ENCODE data around the gene RIF1.

RIF1 gene

GRCh38 chr2:151518802-151519201 is 109.1 kb downstream of the RIF1 start:
- no peak for DNase-seq (ENCODE audit: low read depth in 2 of 2)

GRCh38 chr2:151520976-151521375 is 111.3 kb downstream of the RIF1 start:
- DNase-seq (ENCODE audit: low read depth in 2 of 2), result no peak

- no peak for DNase-seq (ENCODE audit: low read depth in 2 of 2)
Measured at GRCh38 chr2:151522556-151522955, 112.9 kb downstream of the RIF1 start.

- DNase-seq (ENCODE audit: low read depth in 2 of 2), result no peak
Measured at GRCh38 chr2:151523850-151524249, 114.1 kb downstream of the RIF1 start.

GRCh38 chr2:151525821-151526373 is 116.2 kb downstream of the RIF1 start:
- no peak for DNase-seq (ENCODE audit: low read depth in 2 of 2)

- no peak for DNase-seq (ENCODE audit: low read depth in 2 of 2)
Measured at GRCh38 chr2:151526572-151527090, 116.9 kb downstream of the RIF1 start.
